Measurements from ENCODE around the gene COMP.

Gene COMP

DNA sequence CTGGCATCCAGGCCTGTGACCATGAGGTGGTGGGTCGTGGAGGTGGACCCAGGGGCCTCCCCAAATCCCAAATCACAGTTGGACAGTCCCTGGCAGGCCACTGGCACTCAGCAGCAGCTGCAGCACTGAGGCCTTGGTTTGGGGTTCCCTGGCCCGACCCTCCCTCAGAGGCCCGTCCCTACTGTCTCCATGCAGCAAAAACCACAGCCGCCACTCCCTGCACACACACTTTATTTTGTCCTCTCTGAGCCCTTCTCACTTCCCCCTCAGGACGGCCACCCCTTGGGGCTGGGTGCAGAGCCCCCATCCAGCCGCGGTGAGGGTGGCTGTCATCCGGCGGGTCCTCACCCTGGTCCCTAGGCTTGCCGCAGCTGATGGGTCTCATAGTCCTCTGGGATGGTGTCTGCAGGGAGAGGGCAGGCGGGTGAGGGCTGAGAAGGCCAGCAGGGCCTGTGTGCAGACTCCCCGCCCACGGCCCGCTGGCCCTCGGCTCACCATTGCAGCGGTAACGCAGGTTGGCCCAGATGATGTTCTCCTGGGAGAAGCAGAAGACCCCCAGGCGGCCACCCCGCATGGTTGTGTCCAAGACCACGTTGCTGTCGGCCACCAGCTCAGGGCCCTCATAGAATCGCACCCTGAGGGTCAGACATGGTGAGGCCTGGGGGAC is 8.4 kb downstream of the COMP start:
- no peak for FAIRE-seq

GRCh38 chr19:18781885-18782527 is 9.1 kb downstream of the COMP start:
- no peak for FAIRE-seq

DNA sequence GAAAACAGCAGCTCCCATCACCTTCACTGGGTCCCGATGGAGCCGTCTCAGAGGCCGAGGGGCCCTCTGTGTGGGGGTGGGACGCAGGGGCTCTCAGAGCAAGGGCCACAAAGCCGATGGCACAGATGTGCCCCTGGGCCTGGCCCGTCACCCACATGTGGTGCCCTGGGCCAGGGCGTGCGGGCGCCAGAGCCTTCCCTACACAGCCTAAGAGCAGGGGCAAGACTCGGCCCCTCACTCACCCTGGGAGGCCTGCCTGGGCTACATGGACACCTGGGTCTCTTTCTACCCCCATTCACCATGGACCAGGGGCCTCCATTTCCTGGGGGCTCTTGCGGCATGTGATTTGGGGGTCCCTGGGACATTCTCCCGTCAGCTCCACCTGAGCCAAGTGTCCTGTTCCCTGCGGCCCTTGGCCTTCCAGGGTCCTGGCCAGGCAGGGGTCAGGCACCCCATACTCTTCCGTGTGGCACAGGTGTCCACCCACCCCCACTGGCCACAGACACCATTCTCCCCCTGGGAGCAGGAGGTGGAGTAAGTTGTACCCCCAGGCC is 10.0 kb downstream of the COMP start:
- no peak for FAIRE-seq

DNA sequence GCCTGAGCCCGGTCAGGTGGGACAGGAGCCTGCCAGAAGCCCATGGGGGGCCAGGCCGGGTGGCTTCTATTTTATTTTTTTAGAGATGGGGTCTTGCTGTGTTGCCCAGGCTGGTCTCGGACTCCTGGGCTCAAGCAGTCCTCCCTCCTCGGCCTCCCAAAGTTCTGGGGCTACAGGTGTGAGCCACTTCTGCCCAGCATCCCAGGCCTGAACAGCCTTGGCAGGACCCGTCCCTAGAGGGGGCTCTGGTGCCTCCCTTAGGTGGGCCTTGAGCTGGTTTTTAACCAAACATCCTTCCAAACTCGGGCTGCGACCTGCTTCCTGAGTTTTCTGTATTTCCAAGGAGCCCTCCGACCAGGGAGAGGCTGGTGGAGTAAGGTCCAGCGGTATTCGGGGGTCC is 10.5 kb downstream of the COMP start:
- FAIRE-seq: no peak

- no peak for FAIRE-seq
These were observed 11.0 kb downstream of the COMP start for GRCh38 chr19:18780081-18780480.

DNA sequence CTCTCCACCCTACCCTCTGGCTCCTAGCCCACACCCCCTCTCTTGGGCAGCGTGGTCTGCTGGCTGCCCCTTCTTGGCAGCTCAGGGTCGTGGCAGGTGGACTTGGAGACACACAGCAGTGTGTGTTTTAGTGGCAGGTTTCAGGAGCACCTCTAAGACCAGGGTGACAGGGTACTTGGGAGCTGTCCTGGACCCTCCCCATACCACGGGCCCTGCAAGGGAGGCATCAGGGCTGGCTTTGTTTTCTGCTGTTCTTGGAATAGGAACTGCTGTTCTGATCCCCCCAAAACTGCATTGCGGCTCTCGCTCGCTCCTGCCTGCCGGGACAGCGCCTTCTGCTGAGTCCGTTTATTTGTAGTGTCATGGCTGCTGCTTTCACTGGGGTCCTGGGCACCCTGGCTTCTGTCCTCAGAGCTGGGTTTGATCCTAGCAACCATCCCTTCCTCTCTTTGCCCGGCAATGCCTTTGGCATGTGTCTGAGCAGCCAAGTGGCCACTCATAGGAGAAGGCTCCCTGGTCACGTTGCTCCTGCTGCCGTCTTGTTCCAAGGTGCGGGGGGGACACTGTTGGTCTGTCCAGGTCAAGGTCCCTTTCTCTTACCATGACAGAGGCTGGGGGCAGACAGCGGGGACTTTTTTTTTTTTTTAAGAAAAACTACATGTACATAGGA is 12.1 kb downstream of the COMP start:
- FAIRE-seq: no peak

GRCh38 chr19:18778076-18778389 is 13.1 kb downstream of the COMP start:
- FAIRE-seq: no peak

DNA sequence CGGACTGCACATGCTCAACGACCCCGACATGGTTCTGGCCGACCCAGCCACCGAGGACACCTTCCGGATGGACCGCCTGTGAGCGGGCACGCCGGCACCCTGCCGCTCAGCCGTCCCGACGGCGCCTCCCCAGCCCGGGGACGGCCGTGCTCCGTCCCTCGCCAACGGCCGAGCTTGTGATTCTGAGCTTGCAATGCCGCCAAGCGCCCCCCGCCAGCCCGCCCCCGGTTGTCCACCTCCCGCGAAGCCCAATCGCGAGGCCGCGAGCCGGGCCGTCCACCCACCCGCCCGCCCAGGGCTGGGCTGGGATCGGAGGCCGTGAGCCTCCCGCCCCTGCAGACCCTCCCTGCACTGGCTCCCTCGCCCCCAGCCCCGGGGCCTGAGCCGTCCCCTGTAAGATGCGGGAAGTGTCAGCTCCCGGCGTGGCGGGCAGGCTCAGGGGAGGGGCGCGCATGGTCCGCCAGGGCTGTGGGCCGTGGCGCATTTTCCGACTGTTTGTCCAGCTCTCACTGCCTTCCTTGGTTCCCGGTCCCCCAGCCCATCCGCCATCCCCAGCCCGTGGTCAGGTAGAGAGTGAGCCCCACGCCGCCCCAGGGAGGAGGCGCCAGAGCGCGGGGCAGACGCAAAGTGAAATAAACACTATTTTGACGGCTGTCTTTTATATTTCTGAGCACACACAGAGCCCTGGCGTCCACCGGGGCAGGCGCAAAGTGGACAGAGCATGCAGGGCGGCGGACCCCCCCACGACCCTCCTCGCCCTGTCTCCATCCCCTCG is 13.6 kb downstream of the COMP start:
- no peak for FAIRE-seq

- FAIRE-seq: no peak
These were observed 14.4 kb downstream of the COMP start for GRCh38 chr19:18776736-18777135.

GRCh38 chr19:18776288-18776594 is 14.9 kb downstream of the COMP start:
- no peak for FAIRE-seq

- FAIRE-seq: no peak
These were observed 15.4 kb downstream of the COMP start for GRCh38 chr19:18775586-18776287.

GRCh38 chr19:18774782-18775444 is 16.2 kb downstream of the COMP start:
- no peak for FAIRE-seq

DNA sequence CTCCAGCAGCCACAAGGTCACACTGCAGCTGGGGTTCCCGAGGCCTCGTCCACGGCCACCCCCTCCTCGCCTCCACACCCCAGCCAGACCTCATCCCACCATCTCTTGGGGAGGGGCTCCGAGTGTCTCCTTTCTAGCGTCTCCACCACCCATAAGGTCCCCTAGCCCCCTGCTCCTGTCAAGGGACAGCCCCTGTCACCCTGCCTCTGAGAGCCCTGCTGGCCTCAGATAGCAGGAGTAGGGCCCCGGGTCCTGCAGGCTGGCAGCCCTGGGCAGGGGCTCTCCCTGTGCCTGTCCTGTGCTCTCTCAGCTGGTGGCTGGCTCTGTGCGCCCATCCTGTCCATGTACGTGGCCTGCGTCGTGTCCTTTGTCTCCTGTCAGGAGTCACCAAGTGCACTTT is 17.0 kb downstream of the COMP start:
- FAIRE-seq: no peak

DNA sequence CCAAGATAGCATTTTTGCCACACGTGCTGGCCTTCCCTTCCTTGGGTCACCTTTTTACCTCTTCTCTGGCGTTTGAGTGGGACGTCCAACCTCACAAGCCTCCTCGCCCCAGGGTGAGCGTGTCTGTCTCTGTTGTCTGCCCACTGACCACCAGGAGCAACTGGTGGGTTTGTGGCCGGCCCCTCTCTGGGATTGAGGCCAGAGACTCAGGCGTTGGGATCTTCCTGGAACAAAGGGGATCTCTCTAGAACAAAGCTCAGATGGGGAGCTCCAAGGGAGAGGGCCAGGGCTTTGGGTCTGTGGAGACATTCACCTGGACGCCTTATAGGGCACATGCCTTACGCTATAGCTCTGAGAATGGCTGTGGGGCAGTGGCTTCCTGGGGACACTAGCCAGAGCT is 17.4 kb downstream of the COMP start:
- no peak for FAIRE-seq

GRCh38 chr19:18772620-18773587 is 18.2 kb downstream of the COMP start:
- no peak for FAIRE-seq

- no peak for FAIRE-seq
These were observed 19.5 kb downstream of the COMP start for GRCh38 chr19:18771328-18772242.

- no peak for FAIRE-seq
These were observed 20.3 kb downstream of the COMP start for GRCh38 chr19:18770663-18771327.

DNA sequence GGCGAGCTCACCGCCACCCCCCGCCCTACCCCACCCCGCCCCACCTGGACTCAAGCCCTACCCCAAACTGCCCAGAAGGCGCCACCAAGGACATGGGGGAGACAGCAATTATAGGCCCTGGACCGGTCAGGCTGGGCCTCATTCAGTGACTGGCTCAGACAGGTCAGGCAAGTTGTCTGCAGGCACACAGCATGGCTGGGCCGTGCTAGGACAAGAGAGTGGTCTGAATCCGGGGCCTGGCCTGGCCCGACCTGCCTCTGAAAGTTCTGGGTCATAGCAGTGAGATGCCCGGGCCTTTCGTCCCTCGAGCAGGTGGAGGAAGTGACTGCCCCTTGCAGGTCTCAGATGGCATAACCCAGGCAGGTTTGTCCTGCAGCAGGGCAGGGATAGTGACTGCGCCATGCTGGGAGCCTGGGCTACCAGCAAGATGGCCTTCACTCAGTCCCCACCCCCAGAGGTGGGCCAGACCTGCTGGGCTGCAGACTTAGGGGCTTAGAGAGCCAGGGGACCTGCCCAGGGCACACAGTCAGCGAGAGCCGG is 21.0 kb downstream of the COMP start:
- FAIRE-seq: no peak
